A673 (cell line): ENCODE data around the gene DCP1B. TPM values are rescaled to one million over a fixed set of nuclear protein-coding genes. Genes with fewer than 3 reads are reported as not detected.

Source experiments
- BruUV-seq: library from RNA; stranded (reverse); fragments of 400-500 nt; replicated peaks from 2 replicates; lab custom pipeline; 2021; lab: Mats Ljungman, UMichigan
- CTCF ChIA-PET: fragments of 300-600 bp; sonication (Branson Sonifier 250); formaldehyde crosslinking; loops from one replicate; lab custom pipeline; 2022; ENCODE audit warnings: antibody characterized with exemption; lab: Charles Lee
- POLR2A ChIA-PET: fragments of 300-600 bp; sonication (Branson Sonifier 250); formaldehyde crosslinking; loops from one replicate; lab custom pipeline; 2022; ENCODE audit warnings: antibody characterized with exemption; ENCODE audit not compliant: low non-redundant PET; lab: Charles Lee
- DNase-seq: peaks from one replicate; pipeline ENCODE4 v3.0.0-alpha.2; 2015; ENCODE audit warnings: low spot score
- H3K27ac ChIP-seq: fragments of 200-600 bp; sonication (generic); 2 replicates; pipeline ENCODE4 v1.5.1; 2016; ENCODE audit warnings: mixed run types, low read depth, mild to moderate bottlenecking, mixed read lengths, antibody characterized with exemption, low read length; ENCODE audit not compliant: poor library complexity, severe bottlenecking
- H3K27me3 ChIP-seq: fragments of 200-600 bp; sonication (generic); replicated peaks from 2 replicates; pipeline ENCODE4 v1.6.1; 2017; ENCODE audit warnings: mixed run types, low read depth, mild to moderate bottlenecking, mixed read lengths, antibody characterized with exemption, low read length; ENCODE audit not compliant: insufficient read depth, poor library complexity
- H3K36me3 ChIP-seq: fragments of 200-600 bp; sonication (generic); 2 replicates; pipeline ENCODE4 v1.6.1; 2016; ENCODE audit warnings: mixed run types, mild to moderate bottlenecking, mixed read lengths, antibody characterized with exemption, low read length; ENCODE audit not compliant: insufficient read depth, poor library complexity, severe bottlenecking
- H3K4me1 ChIP-seq: fragments of 200-600 bp; sonication (generic); 2 replicates; pipeline ENCODE4 v1.6.1; 2017; ENCODE audit warnings: mixed run types, mild to moderate bottlenecking, mixed read lengths, antibody characterized with exemption, low read length; ENCODE audit not compliant: insufficient read depth, poor library complexity, severe bottlenecking
- H3K4me3 ChIP-seq: fragments of 200-600 bp; sonication (generic); 2 replicates; pipeline ENCODE4 v1.5.1; 2016; ENCODE audit warnings: low read depth, mixed run types, mild to moderate bottlenecking, mixed read lengths, low read length; ENCODE audit not compliant: poor library complexity, severe bottlenecking
- H3K9me3 ChIP-seq: fragments of 200-600 bp; sonication (generic); 2 replicates; pipeline ENCODE4 v1.6.1; 2016; ENCODE audit warnings: mixed run types, low read depth, mild to moderate bottlenecking, mixed read lengths, antibody characterized with exemption, low read length; ENCODE audit not compliant: poor library complexity, severe bottlenecking
- CTCF ChIP-seq: fragments of 300-800, 200-600 bp; sonication (generic); conservative IDR thresholded peaks from 2 replicates; pipeline ENCODE4 v1.5.1; 2017; ENCODE audit warnings: low read depth, mild to moderate bottlenecking, antibody characterized with exemption, low read length, moderate library complexity, mixed read lengths
- EZH2 ChIP-seq: fragments of 200-600 bp; sonication (generic); IDR thresholded peaks from 2 replicates; pipeline ENCODE4 v1.6.1; 2017; ENCODE audit warnings: borderline replicate concordance, low read depth, mild to moderate bottlenecking, mixed read lengths, antibody characterized with exemption, low read length; ENCODE audit not compliant: poor library complexity, severe bottlenecking
- intact Hi-C: fragments of 100-400 bp; cut with micrococcal nuclease; formaldehyde crosslinking; loops from one replicate; pipeline ENCODE4 v1.10.0; 2022; ENCODE audit not compliant: unreplicated experiment
- total RNA-seq: library from RNA; stranded (reverse); gene quantifications from 2 replicates; pipeline ENCODE4 v1.2.3, GENCODE V29; 2021

The DCP1B gene
- total RNA-seq, 1 experiment from 2014 or later = 8.8 TPM

DNA sequence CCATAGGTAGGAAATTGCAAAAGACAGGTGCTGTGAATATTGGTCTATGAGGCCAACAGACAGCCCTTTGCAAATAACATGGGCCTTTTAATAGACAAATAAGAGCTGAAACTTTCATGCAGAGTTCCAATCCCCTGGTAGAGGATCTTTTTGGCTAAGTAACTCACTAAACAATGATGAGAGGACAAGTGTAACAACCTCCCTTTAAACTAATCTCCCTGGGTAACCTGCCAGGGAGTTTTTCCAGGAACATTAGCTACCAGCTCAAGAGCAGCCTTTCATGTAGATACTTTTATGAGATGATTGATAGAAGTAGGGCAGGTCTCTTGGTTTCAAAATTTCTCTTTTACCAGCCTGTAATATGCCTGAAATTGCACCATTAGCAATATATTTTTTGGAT, 34.8 kb upstream of the DCP1B start:
- intact Hi-C loops = loop anchor here (10.0 kb wide), 1 partner anchor 244 kb away; no protein-coding TSS in a partner anchor
- BruUV-seq = no TSS peak
- POLR2A ChIA-PET = no interaction called here
- peaks cover 40% of the 10 kb centered on the region for H3K27me3 ChIP-seq
- H3K4me1 ChIP-seq = peaks cover 11% of the 10 kb centered on the region
- CTCF ChIA-PET = no interaction called here
- no peak overlapping the region for H3K4me3 ChIP-seq
- no peak overlapping the region for H3K27ac ChIP-seq
- no peak for TF ChIP-seq EZH2
- no peak for TF ChIP-seq CTCF
- no peaks in the 10 kb centered on the region for H3K36me3 ChIP-seq
- H3K9me3 ChIP-seq = no peaks in the 10 kb centered on the region
- no peak for DNase-seq

DNA sequence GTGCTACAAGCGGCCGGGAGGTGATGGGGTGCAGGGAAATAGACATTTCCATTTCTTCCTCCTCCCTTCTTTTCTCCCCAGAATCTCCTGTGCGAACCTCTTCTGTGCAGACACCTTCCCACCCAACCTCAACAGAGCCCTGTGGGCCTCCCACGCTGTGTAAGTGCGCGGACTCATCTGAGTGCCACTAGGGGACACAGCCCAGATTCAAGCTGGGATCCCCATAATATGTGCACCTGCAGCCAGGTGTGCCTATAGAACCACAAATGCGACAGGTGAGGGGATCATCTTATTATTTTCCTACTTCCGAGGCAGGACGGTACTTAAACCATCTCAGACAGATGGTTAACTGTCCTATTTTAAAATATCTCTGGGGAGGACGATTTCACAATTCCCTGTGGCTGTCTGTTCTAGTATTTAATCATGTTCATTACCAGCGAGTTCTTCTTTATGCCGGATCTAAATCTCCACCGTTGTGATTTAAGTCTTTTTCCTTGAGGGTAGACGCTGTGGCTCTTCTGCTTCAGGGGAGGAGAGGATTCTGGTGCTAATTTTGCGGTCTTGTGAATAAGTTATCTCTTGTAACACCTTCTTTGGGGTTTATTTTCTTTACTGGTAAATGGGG, 31.3 kb upstream of the DCP1B start:
- CTCF ChIA-PET = no interaction called here

GRCh38 chr12:2034633-2035430, 30.6 kb upstream of the DCP1B start:
- Histone ChIP-seq H3K36me3 (no peaks in the 10 kb centered on the region), H3K27ac (no peak overlapping the region), H3K9me3 (no peaks in the 10 kb centered on the region), H3K27me3 (peaks cover 34% of the 10 kb centered on the region), H3K4me1 (peaks cover 11% of the 10 kb centered on the region), H3K4me3 (peak overlapping the region; percentile 13)
- intact Hi-C loops = loop anchor here (10.0 kb wide), 1 partner anchor 240 kb away; no protein-coding TSS in a partner anchor
- CTCF ChIA-PET = interaction anchor here (0.6 to 1.1 kb wide), 2 partner anchors 95 to 239 kb away, joined by 3 to 4 read pairs; no protein-coding TSS in a partner anchor
- POLR2A ChIA-PET = no interaction called here
- peak; percentile 91 for DNase-seq
- BruUV-seq = no TSS peak
- TF ChIP-seq CTCF (peak; percentile 81), EZH2 (no peak)

More for the DNA sequence above, 31.3 kb upstream of the DCP1B start:
- H3K27me3 ChIP-seq = peaks cover 40% of the 10 kb centered on the region
- no peak for DNase-seq
- POLR2A ChIA-PET = no interaction called here
- no peaks in the 10 kb centered on the region for H3K9me3 ChIP-seq
- no TSS peak for BruUV-seq
- TF ChIP-seq EZH2 = no peak
- TF ChIP-seq CTCF = no peak
- intact Hi-C loops = loop anchor here (10.0 kb wide), 1 partner anchor 241 kb away; no protein-coding TSS in a partner anchor
- no peak overlapping the region for H3K27ac ChIP-seq
- H3K4me1 ChIP-seq = peaks cover 11% of the 10 kb centered on the region
- H3K4me3 ChIP-seq = peak overlapping the region; percentile 13
- no peaks in the 10 kb centered on the region for H3K36me3 ChIP-seq
